ENCODE measurements around the gene DCAF8. TPM values are rescaled to one million over a fixed set of nuclear protein-coding genes. Genes with fewer than 3 reads are reported as not detected.
A peak's percentile ranks its signal among the peaks of the same experiment; 100 is the strongest.

Gene DCAF8
- total and polyA plus RNA-seq, 2 experiments from 2014 or later, result 55.0 to 104 TPM

GRCh38 chr1:160208557-160209320 lies 53.6 kb downstream of the DCAF8 start:
- Histone ChIP-seq H3K4me2 (peak overlapping the region; percentile 65; the same call in 1 of the 2 replicates), H3K36me3 (ENCODE audit: insufficient read depth) (peaks cover 30% of the 10 kb centered on the region), H3K27me3 (ENCODE audit: insufficient read depth) (no peaks in the 10 kb centered on the region), H3F3A (replicated peaks; ENCODE audit: low read depth) (peaks cover 9% of the 10 kb centered on the region), H4K20me1 (replicated peaks; ENCODE audit: insufficient read depth) (peaks cover 26% of the 10 kb centered on the region), H3K9me2 (ENCODE audit: insufficient read depth) (no peaks in the 10 kb centered on the region), H3K79me2 (replicated peaks; ENCODE audit: insufficient read depth) (peaks cover 41% of the 10 kb centered on the region), H3K27ac (ENCODE audit: low read depth) (no peak overlapping the region), H3K4me1 (ENCODE audit: insufficient read depth) (peaks cover 58% of the 10 kb centered on the region), H3K4me3 (no peak overlapping the region), H2AFZ (no peak overlapping the region)
- H3K4me3 Mint-ChIP-seq, result peak overlapping the region; percentile 1; the same call in 1 of the 3 replicates
- DNase-seq (ENCODE audit: low spot score) (no peak), ATAC-seq (no peak)
- H3K36me3 Mint-ChIP-seq (ENCODE audit: low read depth), result peaks cover 51% of the 10 kb centered on the region
- no peaks in the 10 kb centered on the region for H3K9me3 Mint-ChIP-seq
- TF ChIP-seq STAT1 (IDR thresholded peaks at IDR 0.05; ENCODE audit: unreplicated experiment), result no peak
- no peak for TF ChIP-seq ZNF462 (CRISPR knock-in tag; IDR thresholded peaks at IDR 0.05)
- no peak for TF ChIP-seq EZH2phosphoT487 (IDR thresholded peaks at IDR 0.05; ENCODE audit: unreplicated experiment)
- no peak for TF ChIP-seq POLR2AphosphoS5 (IDR thresholded peaks at IDR 0.05; ENCODE audit: low read depth)
- no peak for TF ChIP-seq EZH2 (IDR thresholded peaks at IDR 0.05; ENCODE audit: low read depth, unreplicated experiment)
- TF ChIP-seq CTCF (conservative IDR thresholded peaks at IDR 0.05; ENCODE audit: low read depth in 2 of 2), result no peak
- TF ChIP-seq ZNF114 (CRISPR knock-in tag; IDR thresholded peaks at IDR 0.05), result no peak
- no peak for TF ChIP-seq ETS1 (IDR thresholded peaks at IDR 0.05)
- no peak for TF ChIP-seq NANOG (IDR thresholded peaks at IDR 0.05; ENCODE audit: borderline replicate concordance)
- no peak for TF ChIP-seq REST (IDR thresholded peaks at IDR 0.05; ENCODE audit: unreplicated experiment)
- TF ChIP-seq JUNB (IDR thresholded peaks at IDR 0.05; ENCODE audit: unreplicated experiment), result no peak
- H3K27ac Mint-ChIP-seq, result peak overlapping the region; percentile 4
- peaks cover 67% of the 10 kb centered on the region for H3K4me1 Mint-ChIP-seq
- H3K27me3 Mint-ChIP-seq (ENCODE audit: insufficient read depth, low read depth, poor library complexity), result peaks cover 29% of the 10 kb centered on the region

All from GM23338 (cell line).